ENCODE measurements around the gene USHBP1. TPM values are rescaled to one million over a fixed set of nuclear protein-coding genes. Genes with fewer than 3 reads are reported as not detected.

Gene USHBP1
- total and polyA plus RNA-seq, 2 of the 4 experiments (the other 2 are of a cell fraction) = not detected

GRCh38 chr19:17303940-17304267 is 39.4 kb upstream of the USHBP1 start (continued):
- no peak for TF ChIP-seq ELK1 (IDR thresholded peaks at IDR 0.05; ENCODE audit: borderline replicate concordance, low read depth, low read length)
- TF ChIP-seq RAD21 (IDR thresholded peaks at IDR 0.05; ENCODE audit: low read length) = no peak
- TF ChIP-seq RCOR1 (IDR thresholded peaks at IDR 0.05; ENCODE audit: insufficient replicate concordance, low read length) = no peak
